RWPE2 (cell line): ENCODE measurements around the gene KIF27.
A peak's percentile ranks its signal among the peaks of the same experiment; 100 is the strongest.

Source experiments
- ATAC-seq: fragments of 200-7000 bp; cut with Tn5 transposase; 3 replicates; pipeline ENCODE4 v1.9.1; 2021; ENCODE audit warnings: low read depth
- DNase-seq: peaks from one replicate; pipeline ENCODE4 v3.0.0-alpha.2; 2020; ENCODE audit warnings: low spot score
- H3K27ac ChIP-seq: fragments of 450-650 bp; 2 replicates; pipeline ENCODE4 v1.5.1; 2017; ENCODE audit warnings: mild to moderate bottlenecking; ENCODE audit not compliant: poor library complexity, severe bottlenecking
- H3K27me3 ChIP-seq: fragments of 250-450 bp; sonication (Bioruptor Pico); 2 replicates; pipeline ENCODE4 v1.5.1; 2021; ENCODE audit warnings: mild to moderate bottlenecking, moderate library complexity; ENCODE audit not compliant: insufficient read depth, poor library complexity, severe bottlenecking
- H3K36me3 ChIP-seq: fragments of 250-450 bp; sonication (Bioruptor Pico); 2 replicates; pipeline ENCODE4 v1.5.1; 2020; ENCODE audit warnings: low read depth, mild to moderate bottlenecking, moderate library complexity
- H3K4me1 ChIP-seq: fragments of 250-450 bp; sonication (Bioruptor Pico); 2 replicates; pipeline ENCODE4 v1.5.1; 2021; ENCODE audit warnings: mild to moderate bottlenecking, moderate library complexity; ENCODE audit not compliant: insufficient read depth, poor library complexity, severe bottlenecking
- H3K4me3 ChIP-seq: fragments of 250-450 bp; sonication (Bioruptor Pico); 2 replicates; pipeline ENCODE4 v1.5.1; 2021; ENCODE audit warnings: mild to moderate bottlenecking, moderate library complexity; ENCODE audit not compliant: severe bottlenecking
- H3K9me3 ChIP-seq: fragments of 250-450 bp; sonication (Bioruptor Pico); 2 replicates; pipeline ENCODE4 v1.5.1; 2021; ENCODE audit warnings: mild to moderate bottlenecking, moderate library complexity; ENCODE audit not compliant: severe bottlenecking
- CTCF ChIP-seq: fragments of 450-650 bp; IDR thresholded peaks from one replicate; pipeline ENCODE4 v1.5.1; 2017; ENCODE audit warnings: mild to moderate bottlenecking, moderate library complexity; ENCODE audit not compliant: poor library complexity, severe bottlenecking

The KIF27 gene

GRCh38 chr9:83933790-83934189 lies 12.6 kb upstream of the KIF27 start:
- no peak for TF ChIP-seq CTCF
- H3K4me3 ChIP-seq, result no peak overlapping the region
- no peaks in the 10 kb centered on the region for H3K9me3 ChIP-seq
- DNase-seq (no peak), ATAC-seq (no peak)
- H3K27me3 ChIP-seq, result no peaks in the 10 kb centered on the region
- H3K27ac ChIP-seq, result peak overlapping the region; percentile 88
- H3K4me1 ChIP-seq, result peaks cover 40% of the 10 kb centered on the region
- peaks cover 11% of the 10 kb centered on the region for H3K36me3 ChIP-seq

GRCh38 chr9:83932851-83933250 lies 11.6 kb upstream of the KIF27 start:
- TF ChIP-seq CTCF, result no peak
- H3K4me1 ChIP-seq, result peaks cover 40% of the 10 kb centered on the region
- H3K4me3 ChIP-seq, result no peak overlapping the region
- H3K27me3 ChIP-seq, result no peaks in the 10 kb centered on the region
- ATAC-seq (no peak), DNase-seq (no peak)
- no peaks in the 10 kb centered on the region for H3K9me3 ChIP-seq
- H3K27ac ChIP-seq, result peak overlapping the region; percentile 88
- peaks cover 5% of the 10 kb centered on the region for H3K36me3 ChIP-seq

- DNase-seq (no peak), ATAC-seq (no peak)
- TF ChIP-seq CTCF, result no peak
- H3K9me3 ChIP-seq, result no peaks in the 10 kb centered on the region
- H3K36me3 ChIP-seq, result no peaks in the 10 kb centered on the region
- H3K27me3 ChIP-seq, result no peaks in the 10 kb centered on the region
- H3K4me3 ChIP-seq, result no peak overlapping the region
- H3K27ac ChIP-seq, result peak overlapping the region; percentile 88
- H3K4me1 ChIP-seq, result peaks cover 40% of the 10 kb centered on the region
Measured at GRCh38 chr9:83932011-83932410, 10.8 kb upstream of the KIF27 start.

- Histone ChIP-seq H3K4me1 (peaks cover 37% of the 10 kb centered on the region), H3K27ac (no peak overlapping the region), H3K27me3 (no peaks in the 10 kb centered on the region), H3K36me3 (no peaks in the 10 kb centered on the region), H3K4me3 (no peak overlapping the region), H3K9me3 (no peaks in the 10 kb centered on the region)
- DNase-seq (no peak), ATAC-seq (no peak)
- TF ChIP-seq CTCF, result no peak
Measured at GRCh38 chr9:83930881-83931280, 9.6 kb upstream of the KIF27 start.

GRCh38 chr9:83927591-83927990 lies 6.4 kb upstream of the KIF27 start:
- H3K27me3 ChIP-seq, result no peaks in the 10 kb centered on the region
- DNase-seq (no peak), ATAC-seq (no peak)
- peaks cover 12% of the 10 kb centered on the region for H3K4me1 ChIP-seq
- H3K36me3 ChIP-seq, result no peaks in the 10 kb centered on the region
- no peak overlapping the region for H3K4me3 ChIP-seq
- H3K9me3 ChIP-seq, result no peaks in the 10 kb centered on the region
- no peak overlapping the region for H3K27ac ChIP-seq
- no peak for TF ChIP-seq CTCF
